Endothelial cell of hepatic sinusoid (primary cell): Measurements from ENCODE around the gene RAB3A.
"Not testable (repeated sequence)": the region's sequence is repeated elsewhere in the genome, so short reads cannot be mapped to it uniquely, and the experiment has no call there.

Experiments
- in situ Hi-C: cut with HindIII; loops from 2 replicates; pipeline ENCODE4 v1.10.0; 2017; ENCODE audit warnings: low sequenced_read_pairs

Gene RAB3A

DNA sequence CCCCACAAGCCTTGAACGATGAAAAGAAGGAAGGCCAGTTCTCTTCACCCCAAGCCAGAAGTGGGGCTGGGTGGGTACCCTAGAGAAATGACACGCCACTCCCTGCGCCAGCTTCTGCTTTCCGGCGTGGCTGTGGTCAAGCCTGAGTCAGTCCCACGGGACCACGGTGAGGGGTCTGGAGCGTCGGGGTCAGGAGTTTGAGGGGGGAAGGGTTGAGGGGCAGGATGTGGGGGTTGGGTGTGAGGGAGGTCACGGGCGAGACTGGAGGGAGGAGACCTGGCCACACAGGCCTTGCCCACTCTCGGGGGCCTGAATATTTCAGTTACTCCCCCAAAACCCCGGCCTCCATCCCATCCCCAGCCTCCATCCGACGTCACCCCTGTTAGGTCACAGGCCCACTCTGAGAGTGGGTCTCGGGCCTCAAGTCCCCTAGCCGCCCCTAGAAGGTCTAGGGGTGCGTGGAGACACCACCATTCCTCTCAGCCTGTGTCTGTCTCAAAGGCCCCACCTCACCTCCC lies 30.7 kb downstream of the RAB3A start:
- in situ Hi-C loops, result no loop called here

DNA sequence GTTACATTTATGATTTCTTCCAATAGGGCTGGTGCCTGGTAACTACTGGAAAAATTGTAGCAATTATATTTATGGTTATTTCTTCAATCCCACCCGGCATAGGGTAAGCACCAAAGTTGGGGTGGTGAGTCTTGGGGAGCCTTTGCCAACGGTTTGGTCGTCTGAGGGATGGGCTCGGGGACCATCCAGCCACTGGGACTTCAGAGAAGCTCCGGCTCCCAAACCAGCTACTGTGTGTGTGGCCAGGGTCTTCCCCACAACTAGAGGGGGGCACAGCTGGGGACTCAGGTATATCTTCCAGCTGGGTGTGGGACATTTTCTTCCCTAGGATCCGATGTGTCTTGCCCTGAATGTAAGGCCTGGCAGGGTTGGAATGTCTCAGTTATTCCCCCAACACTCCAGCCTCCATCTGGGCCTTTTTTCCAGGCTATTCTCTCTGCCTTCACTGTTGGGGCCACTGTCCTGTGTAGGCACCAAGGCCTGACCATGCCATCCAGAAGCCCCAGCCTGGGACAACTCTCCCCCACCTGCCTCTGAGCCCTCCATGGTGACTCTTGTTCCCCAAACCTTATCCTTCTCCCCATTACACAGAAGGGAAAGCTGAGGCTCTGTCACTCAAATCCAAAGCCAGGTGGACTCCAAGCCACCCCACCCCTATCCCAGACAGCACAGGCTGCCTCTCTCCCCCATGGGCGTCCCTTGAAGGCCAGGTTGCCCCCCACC lies 31.4 kb downstream of the RAB3A start:
- in situ Hi-C loops, result no loop called here

- in situ Hi-C loops, result no loop called here
These were observed 32.1 kb downstream of the RAB3A start for GRCh38 chr19:18171605-18172327.

DNA sequence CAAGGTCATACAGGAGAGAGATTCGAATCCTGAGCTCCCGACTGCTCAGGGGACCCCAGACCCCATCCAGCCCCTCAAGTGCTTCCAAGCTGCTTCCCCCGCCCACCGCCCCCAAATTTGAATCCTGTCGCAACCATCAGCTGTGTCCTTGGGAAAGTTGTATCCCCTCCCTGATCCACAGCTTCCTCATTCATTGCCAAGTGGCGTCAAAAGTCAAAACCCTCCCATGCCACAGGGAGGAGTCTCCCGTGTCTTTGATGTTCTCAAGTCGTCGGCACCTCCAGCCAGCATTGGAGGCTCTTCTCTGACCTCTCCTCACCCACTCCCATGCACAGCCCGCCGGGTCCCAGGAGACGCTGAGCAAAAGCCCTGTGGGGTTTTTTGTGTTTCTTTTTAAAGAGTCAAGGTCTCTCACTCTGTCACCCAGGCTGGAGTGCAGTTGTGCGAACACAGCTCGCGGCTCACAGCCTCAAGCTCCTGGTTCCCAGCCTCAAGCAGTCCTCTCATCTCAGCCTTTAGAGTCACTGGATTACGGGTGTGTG lies 33.1 kb downstream of the RAB3A start:
- in situ Hi-C loops, result no loop called here

DNA sequence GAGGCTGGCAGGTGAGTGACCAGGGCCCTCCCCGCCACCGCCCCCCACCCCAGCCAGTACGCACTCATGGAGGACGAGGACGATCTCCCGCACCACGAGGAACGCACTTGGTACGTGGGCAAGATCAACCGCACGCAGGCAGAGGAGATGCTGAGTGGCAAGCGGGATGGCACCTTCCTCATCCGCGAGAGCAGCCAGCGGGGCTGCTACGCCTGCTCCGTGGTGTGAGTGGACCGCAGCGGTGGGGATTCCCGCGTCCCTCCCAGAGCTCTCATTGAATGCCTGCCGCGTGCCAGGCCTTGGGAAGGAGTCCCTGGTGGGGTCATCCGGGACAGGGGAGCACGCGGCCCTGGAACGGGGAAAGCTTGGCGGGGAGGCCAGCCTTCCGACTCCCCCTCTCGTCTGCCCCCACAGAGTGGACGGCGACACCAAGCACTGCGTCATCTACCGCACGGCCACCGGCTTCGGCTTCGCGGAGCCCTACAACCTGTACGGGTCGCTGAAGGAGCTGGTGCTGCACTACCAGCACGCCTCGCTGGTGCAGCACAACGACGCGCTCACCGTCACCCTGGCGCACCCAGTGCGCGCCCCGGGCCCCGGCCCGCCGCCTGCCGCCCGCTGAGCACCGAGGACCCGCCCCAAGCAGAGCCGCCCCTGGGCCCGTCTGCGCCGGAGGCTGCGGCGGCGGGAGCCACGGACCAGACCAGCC lies 35.0 kb downstream of the RAB3A start:
- in situ Hi-C loops, result loop anchor here (10.0 kb wide), 2 partner anchors 156 to 164 kb away; partner anchors contain the start of genes ARRDC2 and LSM4

GRCh38 chr19:18167975-18168645 lies 35.7 kb downstream of the RAB3A start:
- in situ Hi-C loops, result loop anchor here (10.0 kb wide), 2 partner anchors 157 to 163 kb away; partner anchors contain the start of genes ARRDC2 and LSM4

DNA sequence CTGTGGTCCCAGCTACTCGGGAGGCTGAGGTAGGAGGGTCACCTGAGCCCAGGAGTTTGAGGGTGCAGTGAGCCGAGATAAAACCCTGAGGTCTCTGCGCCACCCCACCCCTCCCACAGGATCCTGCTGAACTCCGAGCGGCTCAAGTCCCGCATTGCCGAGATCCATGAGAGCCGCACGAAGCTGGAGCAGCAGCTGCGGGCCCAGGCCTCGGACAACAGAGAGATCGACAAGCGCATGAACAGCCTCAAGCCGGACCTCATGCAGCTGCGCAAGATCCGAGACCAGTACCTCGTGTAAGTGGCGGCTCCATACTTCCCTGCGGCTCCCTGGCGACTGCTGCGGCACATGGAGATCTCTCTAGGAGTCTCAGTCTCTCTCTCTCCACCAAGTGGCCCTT lies 36.8 kb downstream of the RAB3A start:
- in situ Hi-C loops, result loop anchor here (10.0 kb wide), 2 partner anchors 158 to 162 kb away; partner anchors contain the start of genes ARRDC2 and LSM4

DNA sequence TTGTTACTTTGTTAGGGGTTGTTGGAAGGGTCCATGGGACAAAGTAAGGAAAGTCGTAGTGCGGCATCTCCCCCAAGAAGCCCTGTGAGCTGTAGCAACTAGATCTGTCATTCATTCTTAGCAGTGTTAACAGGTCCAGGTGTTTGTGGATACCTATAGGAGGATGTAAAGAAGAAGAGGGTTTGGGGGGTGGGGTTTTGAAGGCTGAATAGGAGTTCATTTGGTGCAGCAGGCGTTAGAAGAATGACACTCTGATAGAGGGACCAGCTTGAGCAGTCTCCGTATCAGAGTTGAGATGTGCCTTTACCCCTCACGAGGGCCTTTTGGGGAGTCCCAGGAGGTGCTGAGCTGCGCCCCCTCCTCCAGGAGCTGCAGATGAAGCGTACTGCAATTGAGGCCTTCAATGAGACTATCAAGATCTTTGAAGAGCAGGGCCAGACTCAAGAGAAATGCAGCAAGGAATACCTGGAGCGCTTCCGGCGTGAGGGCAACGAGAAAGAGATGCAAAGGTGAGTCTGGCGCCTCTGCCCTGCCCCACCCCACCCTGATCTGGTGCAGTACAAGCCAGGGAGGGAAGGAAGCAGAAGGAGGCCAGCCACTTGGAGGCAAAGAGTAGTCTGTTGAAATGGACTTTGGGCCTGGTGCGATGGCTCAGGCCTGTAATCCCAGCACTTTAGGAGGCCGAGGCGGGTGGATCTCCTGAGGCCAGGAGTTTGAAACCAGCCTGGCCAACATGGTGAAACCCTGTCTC lies 37.9 kb downstream of the RAB3A start:
- in situ Hi-C loops, result loop anchor here (10.0 kb wide), 2 partner anchors 159 to 161 kb away; partner anchors contain the start of genes ARRDC2 and LSM4

- in situ Hi-C loops, result loop anchor here (5.0 to 10.0 kb wide), 5 partner anchors 42 to 212 kb away; partner anchors contain the start of genes ARRDC2 and LSM4
These were observed 39.8 kb downstream of the RAB3A start for GRCh38 chr19:18164072-18164471.

- in situ Hi-C loops, result loop anchor here (5.0 to 10.0 kb wide), 5 partner anchors 39 to 209 kb away; partner anchors contain the start of genes ARRDC2 and LSM4
These were observed 42.2 kb downstream of the RAB3A start for GRCh38 chr19:18161636-18162002.

GRCh38 chr19:18160971-18161635 lies 42.7 kb downstream of the RAB3A start:
- in situ Hi-C loops, result loop anchor here (5.0 to 10.0 kb wide), 5 partner anchors 39 to 209 kb away; partner anchors contain the start of genes ARRDC2 and LSM4

DNA sequence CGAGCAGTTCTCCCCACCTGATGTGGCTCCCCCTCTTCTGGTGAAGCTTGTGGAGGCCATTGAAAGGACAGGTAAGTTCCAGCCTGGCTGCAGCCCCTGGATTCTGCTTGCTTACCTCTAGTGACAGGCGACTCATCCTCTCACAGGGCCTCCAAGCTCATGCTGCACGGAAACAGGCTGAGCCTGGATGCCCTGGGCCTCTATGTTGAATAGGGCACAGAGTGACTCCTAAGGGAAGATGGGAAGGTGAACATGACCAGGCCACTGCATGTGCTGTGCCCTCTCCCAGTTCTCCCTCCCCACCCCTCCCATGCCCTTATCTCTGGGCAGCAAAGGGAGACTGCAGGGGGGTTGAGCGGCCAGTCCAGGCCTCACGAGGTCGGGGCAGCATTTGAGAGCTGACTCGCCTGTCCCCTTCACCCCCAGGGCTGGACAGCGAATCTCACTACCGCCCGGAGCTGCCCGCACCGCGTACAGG lies 43.3 kb downstream of the RAB3A start:
- in situ Hi-C loops, result loop anchor here (5.0 to 10.0 kb wide), 5 partner anchors 38 to 208 kb away; partner anchors contain the start of genes ARRDC2 and LSM4

- in situ Hi-C loops, result loop anchor here (5.0 to 10.0 kb wide), 5 partner anchors 38 to 208 kb away; partner anchors contain the start of genes ARRDC2 and LSM4
These were observed 44.0 kb downstream of the RAB3A start for GRCh38 chr19:18159810-18160209.

DNA sequence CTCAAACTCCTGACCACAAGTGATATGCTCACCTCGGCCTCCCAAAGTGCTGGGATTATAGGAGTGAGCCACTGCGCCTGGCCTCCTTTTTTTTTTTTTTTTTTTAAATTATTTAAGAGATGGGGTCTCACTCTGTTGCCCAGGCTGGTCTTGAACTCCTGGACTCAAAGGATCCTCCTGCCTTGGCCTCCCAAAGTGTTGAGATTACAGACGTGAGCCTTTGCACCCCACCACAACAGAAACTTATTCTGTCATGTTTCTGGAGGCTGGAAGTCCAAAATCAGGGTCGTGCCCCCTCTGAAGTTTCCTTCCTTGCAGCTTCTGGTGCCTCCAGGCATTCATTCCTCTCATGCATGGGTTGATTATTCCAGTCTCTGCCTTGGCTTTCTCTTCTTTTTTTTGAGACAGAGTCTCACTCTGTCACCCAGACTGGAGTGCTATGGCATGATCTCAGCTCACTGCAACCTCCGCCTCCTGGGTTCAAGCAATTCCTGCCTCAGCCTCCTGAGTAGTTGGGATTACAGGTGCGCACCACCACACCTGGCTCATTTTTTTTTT lies 44.7 kb downstream of the RAB3A start:
- in situ Hi-C loops, result not testable (repeated sequence)

- in situ Hi-C loops, result no loop called here
These were observed 45.4 kb downstream of the RAB3A start for GRCh38 chr19:18158467-18158866.

DNA sequence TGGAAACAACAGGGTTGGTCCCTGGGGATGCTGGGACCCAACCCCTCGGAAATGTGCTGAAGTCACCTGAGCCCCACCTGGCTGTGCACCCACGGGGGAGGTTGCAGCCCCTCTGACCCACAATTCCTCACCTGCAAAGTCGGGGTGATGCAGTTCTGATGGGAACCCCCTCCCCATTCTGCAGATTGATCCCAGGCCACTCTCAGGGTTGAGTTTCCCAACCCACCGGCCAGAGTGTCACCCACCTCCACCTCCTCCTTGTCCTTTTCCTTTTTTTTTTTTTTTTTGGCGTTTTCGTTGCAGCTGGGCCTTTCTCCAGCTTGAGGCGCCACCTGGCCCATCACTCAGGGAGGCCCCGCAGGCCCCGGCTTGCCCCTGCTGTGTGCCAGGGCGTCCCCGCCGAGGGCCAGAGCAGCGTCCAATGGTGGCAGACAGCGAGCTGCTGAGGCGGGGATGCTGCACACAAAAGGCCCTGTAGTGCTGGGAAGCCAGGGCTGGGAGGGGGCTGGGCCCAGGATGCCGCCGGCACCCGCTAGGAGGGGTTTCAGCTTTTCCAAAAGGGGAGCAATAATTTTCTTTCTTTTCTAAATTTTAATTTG lies 46.3 kb downstream of the RAB3A start:
- in situ Hi-C loops, result no loop called here

GRCh38 chr19:18156841-18157464 lies 46.9 kb downstream of the RAB3A start:
- in situ Hi-C loops, result no loop called here
